ENCODE measurements around the gene ALOX15.
"Not testable (repeated sequence)": the region's sequence is repeated elsewhere in the genome, so short reads cannot be mapped to it uniquely, and the experiment has no call there.

Gene ALOX15

DNA sequence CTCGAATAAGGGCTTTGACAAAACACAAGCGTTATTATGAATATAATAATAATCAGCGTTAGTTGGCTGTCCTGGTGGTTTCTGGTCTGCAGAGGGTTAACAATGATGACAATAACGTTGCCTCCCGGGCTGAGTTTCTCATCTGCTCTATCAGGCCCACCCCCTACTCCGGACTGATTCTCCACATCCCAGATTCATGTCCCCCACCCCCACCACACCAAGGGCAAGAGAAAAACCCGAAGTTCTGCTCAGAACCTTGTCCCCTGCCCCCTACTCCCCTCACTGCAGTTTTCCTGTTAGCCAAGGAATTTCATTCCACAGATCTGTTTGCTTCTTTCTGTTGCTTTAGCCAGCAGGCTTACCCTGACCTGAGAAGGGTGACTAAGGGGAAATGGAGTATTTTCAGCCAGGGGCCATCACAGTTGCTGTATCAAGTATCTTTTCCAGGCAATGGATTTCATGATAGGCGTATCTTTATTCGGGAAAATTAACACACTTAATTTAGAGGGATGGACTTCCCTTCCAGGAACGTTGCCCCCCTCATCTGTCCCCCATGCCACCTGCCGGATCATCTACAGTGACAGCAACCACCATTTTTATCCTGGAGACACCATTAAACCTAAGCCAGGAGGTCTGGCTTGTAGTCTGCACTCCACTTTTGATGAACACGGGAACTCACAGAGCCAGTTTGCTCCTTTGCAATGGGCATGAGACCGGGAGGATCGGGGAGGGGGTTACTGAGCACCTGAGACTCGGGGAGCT, 23.7 kb downstream of the ALOX15 start:
- DNase-seq (ENCODE audit: low spot score), result no peak

- DNase-seq (ENCODE audit: low spot score), result no peak
Measured at GRCh38 chr17:4617090-4617489, 24.4 kb downstream of the ALOX15 start.

DNA sequence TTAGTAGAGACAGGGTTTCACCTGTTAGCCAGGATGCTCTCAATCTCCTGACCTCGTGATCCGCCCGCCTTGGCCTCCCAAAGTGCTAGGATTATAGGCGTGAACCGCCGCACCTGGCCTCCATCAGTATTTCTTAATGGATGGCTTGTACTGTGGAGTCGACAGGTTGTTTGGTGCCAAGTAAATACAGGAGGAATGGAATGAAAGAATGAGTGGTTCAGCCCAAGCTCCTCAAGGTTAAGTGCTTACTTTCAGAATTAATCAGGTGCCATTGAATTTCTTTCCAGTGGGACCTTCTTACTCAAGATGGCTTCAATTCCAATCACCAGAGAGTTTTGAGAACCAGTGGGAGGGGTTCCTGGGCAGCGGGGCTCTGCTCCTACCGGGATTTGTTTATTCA, 25.0 kb downstream of the ALOX15 start:
- DNase-seq (ENCODE audit: low spot score), result no peak

GRCh38 chr17:4610656-4611055, 30.8 kb downstream of the ALOX15 start:
- no peak for DNase-seq (ENCODE audit: low spot score)

DNA sequence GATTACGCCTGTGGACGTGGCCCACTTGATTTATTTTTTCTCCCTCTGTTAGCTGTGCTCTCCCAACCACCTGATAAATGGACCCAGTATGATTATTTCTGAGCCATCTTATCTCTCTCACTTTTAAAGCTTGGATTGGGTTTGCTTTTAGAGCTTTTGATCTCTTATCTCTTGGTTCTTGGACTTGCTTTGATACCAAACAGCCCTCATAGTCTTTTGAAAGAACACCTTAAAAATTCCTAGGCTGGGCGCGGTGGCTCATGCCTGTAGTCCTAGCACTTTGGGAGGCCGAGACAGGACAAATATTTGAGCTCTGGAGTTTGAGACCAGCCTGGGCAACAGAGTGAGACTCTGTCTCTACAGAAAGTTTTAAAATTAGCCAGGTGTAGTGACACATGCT, 31.3 kb downstream of the ALOX15 start:
- no peak for DNase-seq (ENCODE audit: low spot score)

- DNase-seq (ENCODE audit: low spot score), result no peak
Measured at GRCh38 chr17:4609761-4610160, 31.7 kb downstream of the ALOX15 start.

DNA sequence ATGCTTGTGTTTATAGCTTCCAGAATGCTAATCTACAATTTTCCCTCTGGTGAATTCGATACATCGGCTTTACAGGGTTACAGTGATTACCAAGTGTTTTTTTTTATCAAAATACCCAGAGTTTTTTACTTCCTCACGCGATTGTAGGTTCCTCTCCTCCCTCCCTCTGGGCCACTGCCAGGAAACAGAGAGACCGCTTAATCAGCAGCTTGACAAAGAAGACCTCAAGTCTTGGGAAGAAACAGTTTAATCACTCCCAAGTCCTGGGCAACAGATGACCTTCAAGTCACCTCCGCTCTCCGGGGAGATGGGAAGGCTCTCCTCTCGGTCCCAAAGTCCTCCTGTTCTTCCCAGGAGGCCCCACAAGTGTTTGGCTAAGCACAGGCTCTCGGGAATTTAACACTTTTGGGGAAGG, 33.7 kb downstream of the ALOX15 start:
- no peak for DNase-seq (ENCODE audit: low spot score)

DNA sequence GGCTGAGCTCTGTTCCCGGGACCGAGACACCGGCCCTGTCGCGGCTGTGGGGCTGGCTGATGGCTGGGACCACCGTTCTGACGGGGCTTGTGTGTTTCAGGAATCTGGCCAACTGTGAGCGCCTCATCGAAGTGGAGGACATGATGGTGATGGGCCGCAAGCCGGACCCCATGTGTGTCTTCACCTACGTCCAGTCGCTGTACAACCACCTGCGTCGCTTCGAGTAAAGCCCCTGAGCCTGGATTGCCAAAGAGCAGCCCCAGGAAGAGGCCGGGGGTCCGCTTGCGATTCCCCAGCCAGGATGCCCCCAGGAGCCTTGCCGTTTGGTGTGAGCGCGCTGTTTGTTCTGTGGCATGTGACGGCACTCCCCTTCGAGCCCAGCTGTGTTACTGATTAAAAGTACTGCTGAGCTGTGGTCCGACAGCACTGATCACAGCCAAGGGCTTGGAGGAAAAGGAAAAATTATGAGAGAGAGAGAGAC, 34.2 kb downstream of the ALOX15 start:
- DNase-seq (ENCODE audit: low spot score), result no peak

GRCh38 chr17:4605826-4606225, 35.7 kb downstream of the ALOX15 start:
- DNase-seq (ENCODE audit: low spot score), result no peak

DNA sequence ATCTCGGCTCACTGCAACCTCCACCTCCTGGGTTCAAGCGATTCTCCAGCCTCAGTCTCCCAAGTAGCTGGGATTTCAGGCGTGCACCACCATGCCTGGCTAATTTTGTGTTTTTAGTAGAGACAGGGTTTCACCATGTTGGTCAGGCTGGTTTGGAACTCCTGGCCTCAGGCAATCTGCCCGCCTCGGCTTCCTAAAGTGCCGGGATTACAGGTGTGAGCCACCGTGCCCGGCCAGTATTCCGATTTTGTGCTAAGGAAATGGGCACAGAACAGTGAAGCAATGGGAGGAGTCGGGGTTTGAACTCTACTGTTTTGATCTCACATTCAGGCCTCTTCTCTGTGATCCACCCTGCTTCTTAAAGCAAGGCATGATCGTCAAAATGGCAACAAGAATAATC, 36.7 kb downstream of the ALOX15 start:
- DNase-seq (ENCODE audit: low spot score), result not testable (repeated sequence)

DNA sequence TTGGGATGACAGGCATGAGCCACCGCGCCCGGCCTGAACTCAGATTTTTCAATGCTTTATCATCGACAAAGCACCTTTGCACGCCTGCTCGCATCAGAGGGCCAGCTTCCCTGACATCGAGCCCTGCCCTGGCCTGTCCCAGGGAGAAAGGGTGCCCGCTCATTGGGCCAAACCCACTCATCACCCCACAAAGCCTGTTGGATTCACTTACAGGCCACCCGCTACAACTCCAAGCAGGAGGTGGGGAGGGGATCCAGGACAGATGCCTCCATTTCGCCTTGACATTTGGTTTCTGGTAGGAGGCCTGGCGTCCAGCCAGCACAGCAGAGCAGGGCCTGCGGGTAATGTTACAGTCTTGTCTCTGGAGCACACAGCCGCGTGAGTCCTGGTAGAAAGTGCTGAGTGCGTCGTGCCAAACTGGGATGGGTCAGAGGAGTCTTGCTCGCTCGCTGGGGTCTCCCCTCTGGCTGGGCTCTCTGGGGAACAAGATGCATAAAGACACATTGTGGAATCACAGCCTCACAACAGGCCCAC, 37.3 kb downstream of the ALOX15 start:
- DNase-seq (ENCODE audit: low spot score), result no peak

GRCh38 chr17:4602041-4602440, 39.4 kb downstream of the ALOX15 start:
- DNase-seq (ENCODE audit: low spot score), result no peak

GRCh38 chr17:4601326-4601725, 40.2 kb downstream of the ALOX15 start:
- no peak for DNase-seq (ENCODE audit: low spot score)

DNA sequence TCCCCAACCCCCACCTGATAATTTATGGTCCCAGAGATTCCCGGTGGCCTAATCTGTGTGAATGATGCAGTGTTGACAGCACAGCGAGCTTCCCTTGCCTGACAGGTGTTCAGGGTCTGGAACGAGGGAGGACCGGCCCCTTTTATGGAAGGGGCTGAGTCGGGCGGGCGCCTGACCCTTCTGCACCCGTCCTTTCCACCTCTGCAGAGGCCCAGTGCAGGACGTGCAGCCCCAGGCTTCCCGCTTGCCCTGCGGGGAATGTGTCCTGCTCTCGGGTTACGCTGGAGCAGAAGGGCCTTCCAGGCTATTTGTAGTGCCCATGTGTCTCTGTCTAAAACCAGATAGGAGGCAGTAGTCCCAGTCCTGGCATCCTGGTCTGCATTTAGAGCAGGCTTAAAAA, 40.9 kb downstream of the ALOX15 start:
- no peak for DNase-seq (ENCODE audit: low spot score)

GRCh38 chr17:4599505-4600281, 41.8 kb downstream of the ALOX15 start:
- no peak for DNase-seq (ENCODE audit: low spot score)

- DNase-seq (ENCODE audit: low spot score), result no peak
Measured at GRCh38 chr17:4598776-4599504, 42.5 kb downstream of the ALOX15 start.

DNA sequence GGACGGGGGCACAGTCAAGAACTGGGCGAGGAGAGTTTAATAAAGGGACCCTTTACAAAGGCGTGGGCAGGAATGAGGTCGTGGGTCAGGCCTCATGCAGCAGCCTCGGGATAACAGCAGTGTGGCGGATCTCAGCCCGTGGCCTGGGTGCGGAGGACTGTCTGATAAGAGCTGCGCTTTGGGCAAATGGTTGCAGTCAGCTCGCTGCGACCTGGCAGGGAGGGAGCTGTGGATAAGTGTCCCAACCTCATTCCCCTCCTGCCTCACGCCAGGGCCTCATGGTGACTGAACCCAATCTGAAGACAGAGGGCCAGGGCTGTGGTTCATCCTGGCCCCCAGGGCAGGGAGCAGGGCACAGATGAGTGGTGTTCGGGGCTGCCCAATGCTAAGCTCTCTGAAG, 43.5 kb downstream of the ALOX15 start:
- no peak for DNase-seq (ENCODE audit: low spot score)

GRCh38 chr17:4596636-4597380, 44.7 kb downstream of the ALOX15 start:
- no peak for DNase-seq (ENCODE audit: low spot score)

GRCh38 chr17:4595685-4596342, 45.7 kb downstream of the ALOX15 start:
- DNase-seq (ENCODE audit: low spot score), result not testable (repeated sequence)

- DNase-seq (ENCODE audit: low spot score), result no peak
Measured at GRCh38 chr17:4594931-4595684, 46.4 kb downstream of the ALOX15 start.
